Measurements from ENCODE around the gene BABAM2. TPM values are rescaled to one million over a fixed set of nuclear protein-coding genes. Genes with fewer than 3 reads are reported as not detected.

Gene BABAM2
- total and polyA plus RNA-seq, 10 of the 15 experiments (the other 5 are each of a cell fraction or from before 2014, with no cell fraction given), result 30.7 to 59.9 (median 44.5) TPM

DNA sequence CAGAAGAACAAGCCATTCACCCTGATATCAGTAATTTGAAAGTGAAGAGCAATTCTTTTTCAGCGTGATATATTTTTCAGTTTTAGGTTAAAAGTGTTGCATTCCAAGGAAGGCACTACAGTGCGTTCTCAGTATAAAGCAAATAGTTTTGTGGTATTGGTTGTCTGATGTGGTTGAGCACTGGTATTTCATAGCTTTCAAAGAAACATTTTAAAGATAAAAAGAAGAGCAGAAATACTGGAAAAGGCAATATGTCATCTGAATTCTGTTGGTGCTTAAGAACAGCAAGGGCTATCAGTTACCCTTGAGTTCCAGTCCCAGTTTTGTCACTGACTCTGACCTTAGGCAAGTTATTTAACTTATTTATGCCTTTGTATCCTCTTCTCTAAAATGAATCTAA lies 191.6 kb downstream of the BABAM2 start:
- Histone ChIP-seq H3K4me1 (ENCODE audit: control insufficient read depth, insufficient read depth, low read length) (no peaks in the 10 kb centered on the region), H3K4me2 (ENCODE audit: control insufficient read depth, insufficient read depth) (no peak overlapping the region), H3K9ac (ENCODE audit: control insufficient read depth, insufficient read depth, low read length) (no peak overlapping the region), H3K27ac (ENCODE audit: control insufficient read depth, insufficient read depth) (no peak overlapping the region), H2AFZ (ENCODE audit: control insufficient read depth, low read depth, low read length) (no peak overlapping the region), H3K9me3 (replicated peaks; ENCODE audit: control insufficient read depth, insufficient read depth, low read length) (no peaks in the 10 kb centered on the region), H3K27me3 (replicated peaks in 1 of 2; ENCODE audit: control insufficient read depth in 2 of 2, insufficient read depth in 2 of 2, low read length in 1 of 2) (no peaks in the 10 kb centered on the region), H4K20me1 (ENCODE audit: control insufficient read depth, insufficient read depth) (no peaks in the 10 kb centered on the region), H3K36me3 (ENCODE audit: control insufficient read depth in 2 of 2, insufficient read depth in 2 of 2, low read length in 1 of 2) (no peaks in the 10 kb centered on the region), H3K79me2 (ENCODE audit: control insufficient read depth, insufficient read depth, low read length) (no peaks in the 10 kb centered on the region), H3K4me3 (no peak overlapping the region)
- 100% methylated on average over 2 of the region's 2 CpGs for WGBS (ENCODE audit: insufficient coverage, insufficient replicate concordance, low lambda C conversion rate, missing lambda C conversion rate)
- DNase-seq (ENCODE audit: low read depth, low spot score) (no peak), ATAC-seq (no peak), FAIRE-seq (peak; percentile 7)
- no peak for TF ChIP-seq EZH2 (IDR thresholded peaks at IDR 0.05; ENCODE audit: borderline replicate concordance, control insufficient read depth, low read depth, low read length)
- no peak for TF ChIP-seq JUNB (IDR thresholded peaks at IDR 0.05)
- TF ChIP-seq CBFB (IDR thresholded peaks at IDR 0.05; ENCODE audit: low read depth), result no peak
- no TSS peak for BruUV-seq (replicated peaks)
- POLR2A ChIA-PET, result no interaction called here
- CTCF ChIA-PET, result no interaction called here
- in situ Hi-C loops (cut with MboI) (no loop called here), intact Hi-C loops (cut with micrococcal nuclease; ENCODE audit: unreplicated experiment) (no loop called here)
- RAD21 ChIA-PET (ENCODE audit: unreplicated experiment), result no interaction called here
- SMC1A ChIA-PET (ENCODE audit: uncharacterized antibody, unreplicated experiment), result interaction anchor here (1.3 kb wide), 1 partner anchor 13 kb away, joined by 4 read pairs; no protein-coding TSS in a partner anchor

DNA sequence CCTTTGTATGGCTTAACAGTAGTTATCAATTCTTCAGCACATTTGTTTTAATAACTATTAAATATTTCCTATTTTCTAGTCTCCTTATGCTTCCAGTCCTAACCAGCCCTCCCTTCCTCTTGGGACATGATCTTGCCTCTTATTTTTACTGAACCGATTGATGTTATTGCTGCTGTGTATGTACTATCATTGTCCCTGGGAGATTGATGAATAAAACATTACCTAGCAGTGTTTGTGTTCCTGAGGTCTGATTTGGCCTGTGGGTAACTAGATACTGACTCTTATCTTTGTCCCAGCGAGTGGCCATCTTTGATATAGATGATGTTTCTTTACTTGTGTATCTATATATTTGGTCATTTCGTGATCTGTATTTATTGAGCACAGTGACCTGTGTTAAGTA lies 192.9 kb downstream of the BABAM2 start:
- ChIA-PET RAD21 (ENCODE audit: unreplicated experiment) (no interaction called here), CTCF (no interaction called here), POLR2A (no interaction called here), SMC1A (ENCODE audit: uncharacterized antibody, unreplicated experiment) (no interaction called here)
- H3K27me3 ChIP-seq (replicated peaks in 1 of 2; ENCODE audit: control insufficient read depth in 2 of 2, insufficient read depth in 2 of 2, low read length in 1 of 2), result no peaks in the 10 kb centered on the region
- in situ Hi-C loops (cut with MboI), result no loop called here
- no peak overlapping the region for H3K27ac ChIP-seq (ENCODE audit: control insufficient read depth, insufficient read depth)
- TF ChIP-seq ZZZ3 (IDR thresholded peaks at IDR 0.05; ENCODE audit: control insufficient read depth, insufficient read length, low read depth), result no peak
- no peak for TF ChIP-seq ZBTB40 (IDR thresholded peaks at IDR 0.05; ENCODE audit: borderline replicate concordance)
- no peaks in the 10 kb centered on the region for H3K4me1 ChIP-seq (ENCODE audit: control insufficient read depth, insufficient read depth, low read length)
- H3K9me3 ChIP-seq (replicated peaks; ENCODE audit: control insufficient read depth, insufficient read depth, low read length), result no peaks in the 10 kb centered on the region
- ATAC-seq (no peak), FAIRE-seq (no peak), DNase-seq (ENCODE audit: low read depth, low spot score) (no peak)
- no peak overlapping the region for H2AFZ ChIP-seq (ENCODE audit: control insufficient read depth, low read depth, low read length)
- H3K9ac ChIP-seq (ENCODE audit: control insufficient read depth, insufficient read depth, low read length), result no peak overlapping the region
- no peaks in the 10 kb centered on the region for H4K20me1 ChIP-seq (ENCODE audit: control insufficient read depth, insufficient read depth)
- H3K4me2 ChIP-seq (ENCODE audit: control insufficient read depth, insufficient read depth), result no peak overlapping the region
- H3K79me2 ChIP-seq (ENCODE audit: control insufficient read depth, insufficient read depth, low read length), result no peaks in the 10 kb centered on the region
- no peak overlapping the region for H3K4me3 ChIP-seq
- intact Hi-C loops (cut with micrococcal nuclease; ENCODE audit: unreplicated experiment), result no loop called here
- BruUV-seq (replicated peaks), result no TSS peak
- WGBS (ENCODE audit: insufficient coverage, insufficient replicate concordance, low lambda C conversion rate, missing lambda C conversion rate), result 66% methylated on average over 3 of the region's 3 CpGs
- H3K36me3 ChIP-seq (ENCODE audit: control insufficient read depth in 2 of 2, insufficient read depth in 2 of 2, low read length in 1 of 2), result no peaks in the 10 kb centered on the region
